Kidney (tissue), 14 donors: ENCODE measurements around the gene NR3C2. TPM values are rescaled to one million over a fixed set of nuclear protein-coding genes. Genes with fewer than 3 reads are reported as not detected.

Experiments
- DNase-seq, 5 donors: peaks; one replicate each; pipeline ENCODE4 v3.0.0-alpha.2; 2013 to 2020
- FAIRE-seq: peaks from 2 replicates; lab custom pipeline; 2012; peaks lifted over from hg19 to GRCh38; lab: Jason Lieb, UNC
- H3K27ac ChIP-seq, 2 donors: one replicate each; pipeline ENCODE4 v1.7.0; 2013; ENCODE audit warnings: low read depth in 2 of 2, low read length in 2 of 2, inconsistent platforms in 1 of 2
- H3K27me3 ChIP-seq: one replicate; pipeline ENCODE4 v1.7.1; 2013; ENCODE audit warnings: low read length, inconsistent platforms; ENCODE audit not compliant: control insufficient read depth, insufficient read depth
- H3K36me3 ChIP-seq, 3 donors: one replicate each; pipeline versions ENCODE4 v1.7.0 to v1.7.1; 2013; ENCODE audit warnings: low read length in 3 of 3, control low read depth in 1 of 3, inconsistent platforms in 1 of 3; ENCODE audit not compliant: insufficient read depth in 3 of 3, control insufficient read depth in 2 of 3
- H3K4me1 ChIP-seq, 3 donors: one replicate each; pipeline versions ENCODE4 v1.7.0 to v1.7.1; 2013; ENCODE audit warnings: low read length in 3 of 3, inconsistent platforms in 1 of 3, low read depth in 1 of 3; ENCODE audit not compliant: control insufficient read depth in 2 of 3, insufficient read depth in 2 of 3
- H3K4me3 ChIP-seq, 3 donors: one replicate each; pipeline versions ENCODE4 v1.7.0 to v1.8.1; 2013; ENCODE audit warnings: low read length in 3 of 3, control low read depth in 1 of 3, inconsistent platforms in 1 of 3
- H3K9ac ChIP-seq, 3 donors: one replicate each; pipeline versions ENCODE4 v1.7.0 to v1.7.1; 2013; ENCODE audit warnings: low read length in 3 of 3, control low read depth in 1 of 3, inconsistent platforms in 1 of 3
- H3K9me3 ChIP-seq, 3 donors: one replicate each; pipeline versions ENCODE4 v1.7.0 to v1.7.1; 2013; ENCODE audit warnings: low read length in 3 of 3, control low read depth in 1 of 3, inconsistent platforms in 1 of 3; ENCODE audit not compliant: control insufficient read depth in 2 of 3, insufficient read depth in 1 of 3
- CTCF ChIP-seq: IDR thresholded peaks from 3 replicates; pipeline ENCODE4 v1.5.1; 2012; ENCODE audit warnings: mild to moderate bottlenecking, moderate library complexity, borderline replicate concordance; ENCODE audit not compliant: insufficient read depth; ENCODE audit errors: extremely low read depth
- intact Hi-C: fragments of 100-400 bp; cut with DNase I; formaldehyde crosslinking; loops from one replicate; pipeline ENCODE4 v1.11.1; 2022
- polyA plus RNA-seq: library from polyadenylated mRNA; stranded (reverse); fragments of 350-450 nt; fragmentation: Illumina TruSeq; extraction: RNeasy Lipid Tissue Mini Kit (QIAGEN cat#74804); gene quantifications from one replicate; pipeline ENCODE4 v1.2.3, GENCODE V29; 2014; ENCODE audit warnings: low read depth, low replicate concordance; ENCODE audit not compliant: insufficient read depth
- total RNA-seq: library from RNA; stranded (reverse); fragmentation: NEBNext Ultra II Directional; extraction: Animal tissue kit (Norgen Biotek cat#: 25700); gene quantifications from one replicate; pipeline ENCODE4 v1.2.1, GENCODE V29; 2021
- donor health status: control.
- donor health status: control.
- donor health status: control.
- donor health status: control.
- donor health status: control.
- donor health status: DM: yes; HTN: yes; CAD: no.
- donor health status: Normal renal cell carcinoma (clear cell type).

Gene NR3C2
- total and polyA plus RNA-seq, 2 donors from 2014 or later: 8.7 to 43.4 TPM

GRCh38 chr4:148226341-148226740 is 215.9 kb downstream of the NR3C2 start:
- Histone ChIP-seq H3K4me3 (no peak overlapping the region), H3K27ac (no peak overlapping the region), H3K27me3 (no peaks in the 10 kb centered on the region), H3K9me3 (no peaks in the 10 kb centered on the region), H3K36me3 (no peaks in the 10 kb centered on the region), H3K4me1 (peaks cover 0 to 2% (median 0%) of the 10 kb centered on the region in 3 donors), H3K9ac (no peak overlapping the region)
- no peak for TF ChIP-seq CTCF
- no peak for FAIRE-seq
- intact Hi-C loops: no loop called here
- DNase-seq: no peak

GRCh38 chr4:148225639-148226038 is 216.6 kb downstream of the NR3C2 start:
- no peaks in the 10 kb centered on the region for H3K9me3 ChIP-seq
- intact Hi-C loops: no loop called here
- no peak overlapping the region for H3K9ac ChIP-seq
- no peaks in the 10 kb centered on the region for H3K27me3 ChIP-seq
- DNase-seq (no peak), FAIRE-seq (no peak)
- H3K36me3 ChIP-seq: no peaks in the 10 kb centered on the region
- H3K4me1 ChIP-seq: peaks cover 0 to 2% (median 0%) of the 10 kb centered on the region in 3 donors
- no peak overlapping the region for H3K4me3 ChIP-seq
- no peak overlapping the region for H3K27ac ChIP-seq
- TF ChIP-seq CTCF: no peak

GRCh38 chr4:148224476-148224875 is 217.7 kb downstream of the NR3C2 start:
- Histone ChIP-seq H3K4me1 (peaks cover 0 to 2% (median 0%) of the 10 kb centered on the region in 3 donors), H3K9me3 (no peaks in the 10 kb centered on the region), H3K9ac (no peak overlapping the region), H3K27ac (no peak overlapping the region), H3K27me3 (no peaks in the 10 kb centered on the region), H3K36me3 (no peaks in the 10 kb centered on the region), H3K4me3 (no peak overlapping the region)
- no peak for TF ChIP-seq CTCF
- intact Hi-C loops: no loop called here
- FAIRE-seq (no peak), DNase-seq (no peak)
